ENCODE measurements around the gene ZNF547.
"Not testable (repeated sequence)": the region's sequence is repeated elsewhere in the genome, so short reads cannot be mapped to it uniquely, and the experiment has no call there.

ZNF547 gene

DNA sequence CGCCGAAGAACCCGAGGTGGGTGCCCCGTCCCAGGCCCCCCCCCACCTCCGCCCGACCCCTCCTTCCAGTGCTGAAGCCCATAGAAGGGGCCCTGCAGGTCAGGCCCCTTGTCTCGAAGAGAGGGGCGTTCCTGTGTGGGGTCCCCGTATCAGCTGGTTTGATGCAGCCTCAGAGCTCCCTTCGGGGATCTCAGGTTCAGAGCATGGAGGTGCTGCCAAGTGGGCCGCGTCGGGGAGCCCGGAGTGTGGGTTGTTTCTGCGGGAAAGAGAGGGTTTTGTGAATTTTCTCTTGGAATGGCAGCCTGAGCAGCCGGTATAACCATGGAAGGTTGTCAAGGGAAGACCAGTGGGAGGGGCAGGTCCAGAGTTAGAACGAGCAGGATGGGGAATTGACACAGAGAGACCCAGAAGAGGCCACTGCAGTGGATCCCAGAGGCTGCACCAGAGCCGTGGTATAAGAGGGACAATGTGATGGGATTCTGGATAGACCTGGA is 384 bp downstream of the ZNF547 start:
- DNase-seq (ENCODE audit: low read depth in 2 of 2) = peak in 1 of 2 donors; percentile 11
- TF ChIP-seq, protein P1, sequence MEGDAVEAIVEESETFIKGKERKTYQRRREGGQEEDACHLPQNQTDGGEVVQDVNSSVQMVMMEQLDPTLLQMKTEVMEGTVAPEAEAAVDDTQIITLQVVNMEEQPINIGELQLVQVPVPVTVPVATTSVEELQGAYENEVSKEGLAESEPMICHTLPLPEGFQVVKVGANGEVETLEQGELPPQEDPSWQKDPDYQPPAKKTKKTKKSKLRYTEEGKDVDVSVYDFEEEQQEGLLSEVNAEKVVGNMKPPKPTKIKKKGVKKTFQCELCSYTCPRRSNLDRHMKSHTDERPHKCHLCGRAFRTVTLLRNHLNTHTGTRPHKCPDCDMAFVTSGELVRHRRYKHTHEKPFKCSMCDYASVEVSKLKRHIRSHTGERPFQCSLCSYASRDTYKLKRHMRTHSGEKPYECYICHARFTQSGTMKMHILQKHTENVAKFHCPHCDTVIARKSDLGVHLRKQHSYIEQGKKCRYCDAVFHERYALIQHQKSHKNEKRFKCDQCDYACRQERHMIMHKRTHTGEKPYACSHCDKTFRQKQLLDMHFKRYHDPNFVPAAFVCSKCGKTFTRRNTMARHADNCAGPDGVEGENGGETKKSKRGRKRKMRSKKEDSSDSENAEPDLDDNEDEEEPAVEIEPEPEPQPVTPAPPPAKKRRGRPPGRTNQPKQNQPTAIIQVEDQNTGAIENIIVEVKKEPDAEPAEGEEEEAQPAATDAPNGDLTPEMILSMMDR (IDR thresholded peaks at IDR 0.05; ENCODE audit: low read depth, low read length) = no peak
- peak overlapping the region; percentile 67 to 85 for H3K4me3 ChIP-seq (replicated peaks in 1 of 2; ENCODE audit: low read depth in 2 of 2, low read length in 2 of 2)

DNA sequence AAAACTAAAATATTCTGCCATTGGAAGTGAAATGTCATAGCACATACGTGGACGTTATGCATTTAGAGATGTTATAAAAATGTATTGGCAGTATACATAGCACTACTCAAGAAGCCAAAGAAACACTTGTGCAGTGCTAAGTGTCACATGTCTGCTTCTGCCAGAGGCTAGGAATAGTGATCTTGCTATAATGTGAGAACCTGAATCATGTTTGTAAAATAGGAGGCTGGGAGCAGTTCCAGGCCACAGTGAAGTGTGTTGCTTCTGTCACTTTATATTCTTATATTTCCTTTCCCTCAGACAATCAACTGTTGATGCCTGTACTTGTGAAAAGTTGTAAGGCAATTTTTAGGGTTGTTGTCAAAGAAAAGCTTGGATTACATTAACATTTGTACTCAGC is 3.4 kb downstream of the ZNF547 start:
- no peak for DNase-seq (ENCODE audit: low read depth in 2 of 2)
- no peak overlapping the region for H3K4me3 ChIP-seq (replicated peaks in 1 of 2; ENCODE audit: low read depth in 2 of 2, low read length in 2 of 2)
- TF ChIP-seq, protein P1 (IDR thresholded peaks at IDR 0.05; ENCODE audit: low read depth, low read length) = no peak

DNA sequence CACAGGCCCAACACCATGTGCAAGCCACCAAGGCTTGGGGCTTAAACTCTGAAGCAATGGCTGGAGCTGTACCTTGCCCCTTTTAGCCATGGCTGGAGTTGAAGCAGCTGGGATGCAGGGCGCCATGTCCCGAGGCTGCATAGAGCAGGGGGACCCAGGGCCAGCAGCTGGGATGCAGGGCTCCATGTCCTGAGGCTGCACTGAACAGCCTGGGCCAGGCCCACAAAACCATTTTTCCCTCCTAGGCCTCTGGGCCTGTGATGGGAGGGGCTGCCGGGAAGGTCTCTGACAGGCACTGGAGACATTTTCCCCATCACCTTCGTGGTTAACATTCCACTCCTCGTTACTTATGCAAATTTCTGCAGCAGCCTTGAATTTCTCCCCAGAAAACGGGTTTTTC is 10.8 kb downstream of the ZNF547 start:
- H3K4me3 ChIP-seq (replicated peaks in 1 of 2; ENCODE audit: low read depth in 2 of 2, low read length in 2 of 2) = no peak overlapping the region
- no peak for DNase-seq (ENCODE audit: low read depth in 2 of 2)
- TF ChIP-seq, protein P1 (IDR thresholded peaks at IDR 0.05; ENCODE audit: low read depth, low read length) = no peak

DNA sequence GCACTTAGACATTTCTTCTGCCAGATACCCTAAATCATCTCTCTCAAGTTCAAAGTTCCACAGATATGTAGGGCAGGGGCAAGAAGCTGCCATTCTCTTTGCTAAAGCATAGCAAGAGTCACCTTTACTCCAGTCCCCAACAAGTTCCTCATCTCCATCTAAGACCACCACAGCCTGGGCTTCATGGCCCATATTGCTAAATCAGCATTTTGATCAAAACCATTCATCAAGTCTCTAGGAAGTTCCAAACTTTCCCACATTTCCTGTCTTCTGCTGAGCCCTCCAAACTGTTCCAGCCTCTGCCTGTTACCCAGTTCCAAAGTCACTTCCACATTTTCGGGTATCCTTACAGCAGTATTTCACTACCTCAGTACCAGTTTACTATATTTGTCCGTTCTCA is 11.3 kb downstream of the ZNF547 start:
- not testable (repeated sequence) for DNase-seq (ENCODE audit: low read depth in 2 of 2); H3K4me3 ChIP-seq (replicated peaks in 1 of 2; ENCODE audit: low read depth in 2 of 2, low read length in 2 of 2)

DNA sequence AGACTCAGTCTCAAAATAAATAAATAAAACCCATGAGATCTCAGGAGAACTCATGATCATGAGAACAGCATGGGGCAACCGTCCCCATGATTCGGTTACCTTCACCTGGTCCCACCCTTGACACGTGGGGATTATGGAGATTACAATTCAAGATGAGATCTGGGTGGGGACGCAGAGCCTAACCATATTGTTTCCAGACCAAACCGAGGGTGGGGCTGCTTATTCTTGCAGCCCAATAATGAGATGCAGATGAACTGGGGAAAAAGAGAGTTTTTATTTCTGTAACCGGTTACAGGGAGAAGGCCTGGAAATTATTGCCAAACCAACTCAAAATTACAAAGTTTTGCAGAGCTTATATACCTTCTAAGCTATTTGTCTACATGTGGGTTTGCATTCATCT is 12.8 kb downstream of the ZNF547 start:
- DNase-seq (ENCODE audit: low read depth in 2 of 2) = no peak
- no peak overlapping the region for H3K4me3 ChIP-seq (replicated peaks in 1 of 2; ENCODE audit: low read depth in 2 of 2, low read length in 2 of 2)
- TF ChIP-seq, protein P1 (IDR thresholded peaks at IDR 0.05; ENCODE audit: low read depth, low read length) = no peak

DNA sequence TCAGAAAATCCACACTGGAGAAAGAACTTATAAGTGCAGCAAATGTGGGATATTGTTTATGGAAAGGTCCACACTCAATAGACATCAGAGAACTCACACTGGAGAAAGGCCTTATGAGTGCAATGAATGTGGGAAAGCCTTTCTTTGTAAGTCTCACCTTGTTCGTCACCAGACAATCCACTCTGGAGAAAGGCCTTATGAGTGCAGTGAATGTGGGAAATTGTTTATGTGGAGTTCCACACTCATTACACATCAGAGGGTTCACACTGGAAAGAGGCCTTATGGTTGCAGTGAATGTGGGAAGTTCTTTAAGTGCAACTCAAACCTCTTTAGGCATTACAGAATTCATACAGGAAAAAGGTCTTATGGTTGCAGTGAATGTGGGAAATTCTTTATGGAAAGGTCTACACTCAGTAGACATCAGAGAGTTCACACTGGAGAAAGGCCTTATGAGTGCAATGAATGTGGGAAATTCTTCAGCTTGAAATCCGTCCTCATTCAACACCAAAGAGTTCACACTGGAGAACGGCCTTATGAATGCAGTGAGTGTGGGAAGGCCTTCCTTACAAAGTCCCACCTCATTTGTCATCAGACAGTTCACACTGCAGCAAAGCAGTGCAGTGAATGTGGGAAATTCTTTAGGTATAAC is 14.3 kb downstream of the ZNF547 start:
- TF ChIP-seq, protein P1 (IDR thresholded peaks at IDR 0.05; ENCODE audit: low read depth, low read length) = no peak
- no peak overlapping the region for H3K4me3 ChIP-seq (replicated peaks in 1 of 2; ENCODE audit: low read depth in 2 of 2, low read length in 2 of 2)

DNA sequence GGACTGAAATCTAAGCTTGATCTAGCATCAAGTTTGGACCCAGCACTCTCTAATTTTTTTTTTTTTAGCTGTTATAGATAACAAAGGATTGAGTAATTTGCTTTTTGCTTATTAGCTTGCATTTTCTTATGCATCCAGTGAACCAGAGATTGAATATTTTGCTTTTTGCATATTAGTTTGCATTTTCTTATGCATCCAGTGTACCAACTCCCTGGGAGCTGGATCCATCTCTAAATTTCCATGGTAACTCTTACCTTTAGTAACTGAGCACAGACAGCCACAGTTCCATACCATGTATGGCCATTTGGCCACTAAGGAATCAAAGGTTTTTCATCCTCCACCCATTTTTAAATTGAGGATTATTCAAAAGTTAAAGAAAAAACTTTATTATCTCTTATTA is 17.6 kb downstream of the ZNF547 start:
- TF ChIP-seq, protein P1 (IDR thresholded peaks at IDR 0.05; ENCODE audit: low read depth, low read length) = no peak
- DNase-seq (ENCODE audit: low read depth in 2 of 2) = no peak
- no peak overlapping the region for H3K4me3 ChIP-seq (replicated peaks in 1 of 2; ENCODE audit: low read depth in 2 of 2, low read length in 2 of 2)

More for the DNA sequence above, 14.3 kb downstream of the ZNF547 start:
- no peak for DNase-seq (ENCODE audit: low read depth in 2 of 2)

Data from cardiac fibroblast (primary cell).